AG04450 (cell line): ENCODE results near the gene GHRL. TPM values are rescaled to one million over a fixed set of nuclear protein-coding genes. Genes with fewer than 3 reads are reported as not detected.

Source experiments
- CTCF ChIA-PET: fragments of 300-600, 350-600 bp; formaldehyde crosslinking; extraction: SDS; loops from one replicate; lab custom pipeline; 2022; ENCODE audit warnings: antibody characterized with exemption, inconsistent platforms; lab: Charles Lee
- POLR2A ChIA-PET: fragments of 350-600 bp; formaldehyde crosslinking; extraction: SDS; loops from one replicate; lab custom pipeline; 2021; ENCODE audit warnings: antibody characterized with exemption, inconsistent platforms; lab: Yijun Ruan, JAX
- DNase-seq: peaks from one replicate; pipeline ENCODE4 v3.0.0-alpha.2; 2011; ENCODE audit warnings: low read depth, low spot score
- H3K27ac ChIP-seq: one replicate; pipeline ENCODE4 v1.5.1; 2012; ENCODE audit warnings: low read depth, low read length, control low read depth
- H3K27me3 ChIP-seq: one replicate; pipeline ENCODE4 v1.6.0; 2012; ENCODE audit warnings: low read length; ENCODE audit not compliant: control insufficient read depth, insufficient read depth
- H3K4me3 ChIP-seq: 2 replicates; pipeline ENCODE4 v1.5.1; 2011; ENCODE audit warnings: mild to moderate bottlenecking, low read depth, low read length, control low read depth
- H3K9me3 ChIP-seq: 2 replicates; pipeline ENCODE4 v1.5.1; 2012; ENCODE audit warnings: low read length; ENCODE audit not compliant: control insufficient read depth, insufficient read depth
- CTCF ChIP-seq: IDR thresholded peaks from 2 replicates; pipeline ENCODE4 v1.5.1; 2011; ENCODE audit warnings: low read depth, low read length, control low read depth, inconsistent platforms
- polyA plus RNA-seq: library from polyadenylated mRNA; depleted of rRNA; stranded (reverse); fragments of >200 nt; gene quantifications from 2 replicates; pipeline ENCODE4 v1.2.3, GENCODE V29; 2011

The GHRL gene
- polyA plus RNA-seq, 1 experiment, result not detected

- TF ChIP-seq CTCF, result no peak
- DNase-seq, result no peak
- CTCF ChIA-PET, result interaction anchor here (1.2 kb wide), 1 partner anchor 46 kb away, joined by 6 read pairs; no protein-coding TSS in a partner anchor
- no peaks in the 10 kb centered on the region for H3K27me3 ChIP-seq
- H3K27ac ChIP-seq, result peak overlapping the region; percentile 48
- no peak overlapping the region for H3K4me3 ChIP-seq
- no peaks in the 10 kb centered on the region; the same call in 1 of the 2 replicates for H3K9me3 ChIP-seq
- POLR2A ChIA-PET, result interaction anchor here (0.5 to 1.2 kb wide), 2 partner anchors 11 to 502 kb away, joined by 3 to 4 read pairs; partner anchors contain the start of gene SEC13
Observed at GRCh38 chr3:10309736-10310135, 17.0 kb upstream of the GHRL start.

- no peaks in the 10 kb centered on the region for H3K27me3 ChIP-seq
- no peak overlapping the region for H3K27ac ChIP-seq
- no peaks in the 10 kb centered on the region; the same call in 1 of the 2 replicates for H3K9me3 ChIP-seq
- DNase-seq, result no peak
- no peak for TF ChIP-seq CTCF
- H3K4me3 ChIP-seq, result no peak overlapping the region
- ChIA-PET POLR2A (no interaction called here), CTCF (no interaction called here)
Observed at GRCh38 chr3:10308678-10309077, 15.9 kb upstream of the GHRL start.

- no peaks in the 10 kb centered on the region for H3K27me3 ChIP-seq
- CTCF ChIA-PET, result no interaction called here
Observed at GRCh38 chr3:10306156-10306555, 13.4 kb upstream of the GHRL start.

GRCh38 chr3:10305331-10305902 lies 12.7 kb upstream of the GHRL start:
- POLR2A ChIA-PET, result interaction anchor here (0.8 kb wide), 1 partner anchor 10 kb away, joined by 3 read pairs; no protein-coding TSS in a partner anchor
- Histone ChIP-seq H3K27me3 (no peaks in the 10 kb centered on the region), H3K27ac (no peak overlapping the region), H3K9me3 (no peaks in the 10 kb centered on the region), H3K4me3 (no peak overlapping the region)
- TF ChIP-seq CTCF, result no peak
- CTCF ChIA-PET, result no interaction called here
- DNase-seq, result no peak

More at GRCh38 chr3:10306156-10306555, 13.4 kb upstream of the GHRL start:
- no peak overlapping the region for H3K4me3 ChIP-seq
- POLR2A ChIA-PET, result no interaction called here
- no peak for TF ChIP-seq CTCF
- no peak overlapping the region for H3K27ac ChIP-seq
- DNase-seq, result no peak
- H3K9me3 ChIP-seq, result no peaks in the 10 kb centered on the region

GRCh38 chr3:10304905-10305304 lies 12.2 kb upstream of the GHRL start:
- Histone ChIP-seq H3K9me3 (no peaks in the 10 kb centered on the region), H3K27me3 (no peaks in the 10 kb centered on the region), H3K4me3 (no peak overlapping the region), H3K27ac (no peak overlapping the region)
- DNase-seq, result no peak
- POLR2A ChIA-PET, result interaction anchor here (0.8 kb wide), 1 partner anchor 11 kb away, joined by 3 read pairs; no protein-coding TSS in a partner anchor
- CTCF ChIA-PET, result no interaction called here
- no peak for TF ChIP-seq CTCF
